Sigmoid colon (tissue), 7 donors: ENCODE results near the gene SLC6A6. TPM values are rescaled to one million over a fixed set of nuclear protein-coding genes. Genes with fewer than 3 reads are reported as not detected.

Experiments used
- DNase-seq: peaks from one replicate; pipeline ENCODE4 v3.0.0-alpha.2; 2019
- H3K27ac ChIP-seq, 4 donors: fragments of 200-600 bp; sonication (generic); one replicate each; pipeline ENCODE4 v1.5.1; 2016 to 2019; ENCODE audit warnings: mild to moderate bottlenecking in 1 of 4
- H3K27me3 ChIP-seq, 3 donors: fragments of 200-600 bp; sonication (generic); one replicate each; pipeline ENCODE4 v1.5.1; 2019; ENCODE audit warnings: mild to moderate bottlenecking in 1 of 3
- H3K36me3 ChIP-seq, 4 donors: fragments of 200-600 bp; sonication (generic); one replicate each; pipeline ENCODE4 v1.5.1; 2016 to 2019
- H3K4me1 ChIP-seq, 4 donors: fragments of 200-600 bp; sonication (generic); one replicate each; pipeline ENCODE4 v1.5.1; 2017 to 2019
- H3K4me3 ChIP-seq, 4 donors: fragments of 200-600 bp; sonication (generic); one replicate each; pipeline ENCODE4 v1.5.1; 2017 to 2019; ENCODE audit warnings: mild to moderate bottlenecking in 2 of 4, moderate library complexity in 1 of 4
- H3K9me3 ChIP-seq, 4 donors: fragments of 200-600 bp in 3 of 4; sonication (generic) in 3 of 4; one replicate each; pipeline versions ENCODE4 v1.5.1 to v1.6.1; 2013 to 2019
- CTCF ChIP-seq, 4 experiments: fragments of 450-650 bp in 3 of 4; fragments of 200-600 bp in 1 of 4; IDR thresholded peaks; one replicate each; pipeline ENCODE4 v1.5.1; 2016 to 2019; ENCODE audit warnings: antibody characterized with exemption in 4 of 4, mild to moderate bottlenecking in 3 of 4, moderate library complexity in 2 of 4
- EP300 ChIP-seq, 4 donors: sonication (generic); formaldehyde crosslinking; IDR thresholded peaks; one replicate each; pipeline ENCODE4 v1.6.1; 2017; ENCODE audit warnings: antibody characterized with exemption in 4 of 4
- POLR2A ChIP-seq, 2 donors: fragments of 450-650 bp; IDR thresholded peaks; one replicate each; pipeline ENCODE4 v1.6.1; 2016; ENCODE audit warnings: antibody characterized with exemption in 2 of 2, mild to moderate bottlenecking in 2 of 2, moderate library complexity in 2 of 2
- POLR2AphosphoS5 ChIP-seq, 4 donors: sonication (generic); formaldehyde crosslinking; IDR thresholded peaks; one replicate each; pipeline ENCODE4 v1.6.1; 2017; ENCODE audit warnings: antibody characterized with exemption in 4 of 4
- WGBS, 2 donors: extraction: QIAGEN DNeasy Blood & Tissue Kit; methylation state at CpG; one replicate each; pipeline ENCODE4 v1.1.7; 2013; 5-methylcytosine and 5-hydroxymethylcytosine counted together
- intact Hi-C: fragments of 100-400 bp; cut with DNase I; formaldehyde crosslinking; loops from one replicate; pipeline ENCODE4 v1.15.1; 2023
- polyA plus RNA-seq, 3 donors: library from polyadenylated mRNA; stranded (reverse); fragments of 200-250 nt; gene quantifications; one replicate each; pipeline ENCODE4 v1.2.3, GENCODE V29; 2013
- total RNA-seq, 4 donors: library from RNA; depleted of rRNA; stranded (reverse); fragments of >200 nt; gene quantifications; one replicate each; pipeline ENCODE4 v1.1.0, GENCODE V29; 2016
- donor health status: healthy with polysubstance abuse.
- donor health status: Bipolar disorder and iron deficiency.
- donor health status: healthy.

The SLC6A6 gene
- total and polyA plus RNA-seq, 7 donors, result 2.3 to 19.1 (median 8.4) TPM

GRCh38 chr3:14516738-14517345 lies 114.4 kb downstream of the SLC6A6 start:
- Histone ChIP-seq H3K27me3 (no peaks in the 10 kb centered on the region), H3K4me3 (no peak overlapping the region), H3K27ac (no peak overlapping the region), H3K36me3 (no peaks in the 10 kb centered on the region), H3K4me1 (no peaks in the 10 kb centered on the region), H3K9me3 (peaks cover 0 to 3% (median 0%) of the 10 kb centered on the region in 4 donors)
- DNase-seq, result no peak
- no peak for TF ChIP-seq POLR2AphosphoS5 (IDR thresholded peaks at IDR 0.05)
- TF ChIP-seq POLR2A (IDR thresholded peaks at IDR 0.05), result no peak
- TF ChIP-seq CTCF (IDR thresholded peaks at IDR 0.05), result no peak
- TF ChIP-seq EP300 (IDR thresholded peaks at IDR 0.05), result no peak
- intact Hi-C loops, result no loop called here
- 55 to 74% methylated on average over 13 of the region's 13 CpGs for WGBS, 2 donors

GRCh38 chr3:14517601-14518431 lies 115.4 kb downstream of the SLC6A6 start:
- Histone ChIP-seq H3K27me3 (no peaks in the 10 kb centered on the region), H3K4me3 (no peak overlapping the region), H3K27ac (no peak overlapping the region), H3K36me3 (no peaks in the 10 kb centered on the region), H3K9me3 (peaks cover 0 to 3% (median 0%) of the 10 kb centered on the region in 4 donors), H3K4me1 (peaks cover 0 to 4% (median 0%) of the 10 kb centered on the region in 4 donors)
- intact Hi-C loops, result no loop called here
- WGBS, 2 donors, result 83 to 85% methylated on average over 22 of the region's 22 CpGs
- DNase-seq, result peak; percentile 46
- TF ChIP-seq POLR2AphosphoS5 (IDR thresholded peaks at IDR 0.05), result no peak
- TF ChIP-seq EP300 (IDR thresholded peaks at IDR 0.05), result no peak
- no peak for TF ChIP-seq CTCF (IDR thresholded peaks at IDR 0.05)
- no peak for TF ChIP-seq POLR2A (IDR thresholded peaks at IDR 0.05)

DNA sequence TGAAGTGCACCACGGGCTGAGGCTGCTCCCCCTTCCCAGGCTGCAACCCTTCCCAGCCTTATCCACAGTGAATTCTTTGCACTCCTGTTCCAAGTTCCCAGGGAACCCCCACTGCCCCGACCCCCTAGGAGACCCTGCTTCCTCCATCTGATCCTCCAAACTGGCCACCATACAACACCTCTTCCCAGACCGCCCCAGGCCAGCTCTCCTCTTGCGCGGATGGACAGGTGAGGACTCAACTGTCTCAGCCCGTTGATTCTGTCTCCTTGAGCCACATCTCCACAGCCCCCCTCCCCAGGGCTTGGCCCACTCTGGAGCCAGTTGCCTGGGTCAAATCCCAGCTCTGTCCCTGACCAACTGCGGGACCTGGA lies 116.0 kb downstream of the SLC6A6 start:
- peaks cover 0 to 3% (median 0%) of the 10 kb centered on the region in 4 donors for H3K9me3 ChIP-seq
- no peaks in the 10 kb centered on the region for H3K27me3 ChIP-seq
- WGBS, 2 donors, result 77 to 80% methylated on average over 7 of the region's 7 CpGs
- intact Hi-C loops, result no loop called here
- no peak for TF ChIP-seq CTCF (IDR thresholded peaks at IDR 0.05)
- TF ChIP-seq POLR2AphosphoS5 (IDR thresholded peaks at IDR 0.05), result no peak
- no peak for TF ChIP-seq EP300 (IDR thresholded peaks at IDR 0.05)
- no peak for TF ChIP-seq POLR2A (IDR thresholded peaks at IDR 0.05)
- peaks cover 0 to 4% (median 0%) of the 10 kb centered on the region in 4 donors for H3K4me1 ChIP-seq
- no peak overlapping the region for H3K27ac ChIP-seq
- no peak overlapping the region for H3K4me3 ChIP-seq
- no peak for DNase-seq
- no peaks in the 10 kb centered on the region for H3K36me3 ChIP-seq

- no peaks in the 10 kb centered on the region for H3K27me3 ChIP-seq
- peaks cover 0 to 3% (median 0%) of the 10 kb centered on the region in 4 donors for H3K9me3 ChIP-seq
- no peaks in the 10 kb centered on the region for H3K36me3 ChIP-seq
- no peak overlapping the region for H3K27ac ChIP-seq
- peaks cover 0 to 4% (median 0%) of the 10 kb centered on the region in 4 donors for H3K4me1 ChIP-seq
- H3K4me3 ChIP-seq, result no peak overlapping the region
- 91 to 93% methylated on average over 11 of the region's 11 CpGs for WGBS, 2 donors
- DNase-seq, result peak; percentile 27
- intact Hi-C loops, result no loop called here
- TF ChIP-seq POLR2AphosphoS5 (IDR thresholded peaks at IDR 0.05) (no peak), POLR2A (IDR thresholded peaks at IDR 0.05) (no peak), EP300 (IDR thresholded peaks at IDR 0.05) (no peak), CTCF (IDR thresholded peaks at IDR 0.05) (no peak)
Observed at GRCh38 chr3:14518893-14519292, 116.5 kb downstream of the SLC6A6 start.
